Nephron progenitor cell (in vitro differentiated cells): ENCODE measurements around the gene TRIM68.

ENCODE experiments used
- DNase-seq: peaks from one replicate; pipeline ENCODE4 v3.0.0; 2021
- H3K27ac Mint-ChIP-seq: 2 replicates; pipeline ENCODE4 v1.8.0; 2021; ENCODE audit warnings: mild to moderate bottlenecking, moderate library complexity, mixed read lengths
- H3K27me3 Mint-ChIP-seq: 2 replicates; pipeline ENCODE4 v1.8.0; 2021; ENCODE audit warnings: mild to moderate bottlenecking, low read depth, mixed read lengths; ENCODE audit not compliant: poor library complexity
- H3K36me3 Mint-ChIP-seq: 2 replicates; pipeline ENCODE4 v1.8.0; 2021; ENCODE audit warnings: low read depth, mixed read lengths
- H3K4me1 Mint-ChIP-seq: 2 replicates; pipeline ENCODE4 v1.8.0; 2021; ENCODE audit warnings: mixed read lengths
- H3K4me3 Mint-ChIP-seq: 2 replicates; pipeline ENCODE4 v1.8.0; 2021; ENCODE audit warnings: mild to moderate bottlenecking, moderate library complexity, mixed read lengths
- H3K9me3 Mint-ChIP-seq: 2 replicates; pipeline ENCODE4 v1.8.0; 2021; ENCODE audit warnings: mild to moderate bottlenecking, moderate library complexity, mixed read lengths
- CTCF ChIP-seq: fragments of 200-600 bp; sonication (generic); IDR thresholded peaks from 2 replicates; pipeline ENCODE4 v1.5.0; 2021; ENCODE audit warnings: antibody characterized with exemption

TRIM68 gene

DNA sequence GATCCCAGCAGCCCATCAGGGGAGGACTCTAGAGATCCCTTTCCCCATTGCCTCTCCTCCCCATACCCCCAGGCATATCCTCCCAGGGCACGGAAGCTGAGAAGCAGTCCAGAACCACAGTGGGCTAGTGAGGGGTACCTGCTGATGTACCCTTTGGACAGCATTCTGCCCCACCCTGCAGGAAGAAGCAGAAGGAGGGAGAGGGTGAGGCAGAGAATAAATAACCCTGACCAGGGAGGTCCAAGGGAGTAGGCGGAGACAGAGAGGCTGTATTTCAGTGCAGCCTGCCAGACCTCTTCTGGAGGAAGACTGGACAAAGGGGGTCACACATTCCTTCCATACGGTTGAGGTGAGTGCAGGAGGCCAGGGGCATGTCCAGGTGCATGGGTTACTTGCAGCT lies 35.7 kb upstream of the TRIM68 start, which contains the start of gene OR51E1:
TSS of gene OR51E1 (plus strand) at position 301 of the 400 bp plus-strand sequence. CDS start 8,545 bp downstream, outside the sequence.
- Mint-ChIP-seq H3K27me3 (peaks cover 2% of the 10 kb centered on the region), H3K4me3 (peak within 1 kb of the TSS; percentile 43), H3K36me3 (no peaks in the 10 kb centered on the region), H3K4me1 (peaks cover 45% of the 10 kb centered on the region), H3K27ac (peak within 1 kb of the TSS; percentile 57), H3K9me3 (no peaks in the 10 kb centered on the region)
- TF ChIP-seq CTCF, result no peak
- DNase-seq, result no peak

- no peaks in the 10 kb centered on the region for H3K9me3 Mint-ChIP-seq
- no peak overlapping the region for H3K4me3 Mint-ChIP-seq
- H3K4me1 Mint-ChIP-seq, result peaks cover 44% of the 10 kb centered on the region
- H3K36me3 Mint-ChIP-seq, result no peaks in the 10 kb centered on the region
- TF ChIP-seq CTCF, result no peak
- no peak for DNase-seq
- peaks cover 2% of the 10 kb centered on the region for H3K27me3 Mint-ChIP-seq
- H3K27ac Mint-ChIP-seq, result no peak overlapping the region
Observed at GRCh38 chr11:4643076-4643475, 35.0 kb upstream of the TRIM68 start.

DNA sequence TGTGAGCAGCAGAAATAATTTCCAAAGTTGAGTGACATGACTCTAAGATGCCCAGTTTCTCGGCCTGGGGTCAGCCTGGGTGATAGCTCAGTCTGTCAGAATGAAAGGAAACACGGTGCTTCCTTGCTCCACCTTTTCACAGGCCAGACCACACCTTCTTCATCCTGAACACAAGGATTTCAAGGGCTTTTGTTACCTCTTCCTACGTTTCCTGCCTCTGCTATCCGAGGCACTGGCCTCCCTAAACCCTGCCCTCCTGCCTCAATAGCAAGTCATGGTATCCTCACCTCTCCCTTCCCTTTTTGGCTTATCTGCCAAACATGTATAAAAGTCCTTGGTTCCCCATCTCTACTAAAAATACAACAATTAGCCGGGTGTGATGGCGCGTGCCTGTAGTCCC lies 34.0 kb upstream of the TRIM68 start:
- Mint-ChIP-seq H3K9me3 (no peaks in the 10 kb centered on the region), H3K4me1 (peaks cover 41% of the 10 kb centered on the region), H3K27ac (no peak overlapping the region), H3K36me3 (no peaks in the 10 kb centered on the region), H3K27me3 (peaks cover 2% of the 10 kb centered on the region), H3K4me3 (no peak overlapping the region)
- DNase-seq, result no peak
- TF ChIP-seq CTCF, result no peak

DNA sequence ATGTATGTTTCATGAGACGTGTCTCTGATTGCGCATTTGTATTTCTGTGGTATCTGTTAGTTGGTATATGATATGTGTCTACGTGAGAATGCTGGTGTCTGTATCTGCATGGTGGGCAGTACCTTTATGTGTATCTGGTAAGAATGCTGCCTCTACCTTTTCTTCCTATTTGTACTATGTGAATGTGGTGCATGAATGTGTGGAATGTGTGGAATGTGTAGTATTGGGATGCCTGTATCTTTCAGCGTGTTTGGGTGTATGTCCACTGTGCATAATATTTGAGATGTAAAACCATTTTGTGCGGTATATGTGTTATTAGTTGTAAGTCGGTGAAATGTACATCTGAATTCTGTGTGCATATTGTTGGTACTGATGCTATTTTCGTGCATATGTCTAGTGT lies 33.5 kb upstream of the TRIM68 start:
- TF ChIP-seq CTCF, result no peak
- no peak for DNase-seq
- Mint-ChIP-seq H3K4me1 (peaks cover 41% of the 10 kb centered on the region), H3K4me3 (no peak overlapping the region), H3K27ac (no peak overlapping the region), H3K27me3 (peaks cover 2% of the 10 kb centered on the region), H3K9me3 (no peaks in the 10 kb centered on the region), H3K36me3 (no peaks in the 10 kb centered on the region)

DNA sequence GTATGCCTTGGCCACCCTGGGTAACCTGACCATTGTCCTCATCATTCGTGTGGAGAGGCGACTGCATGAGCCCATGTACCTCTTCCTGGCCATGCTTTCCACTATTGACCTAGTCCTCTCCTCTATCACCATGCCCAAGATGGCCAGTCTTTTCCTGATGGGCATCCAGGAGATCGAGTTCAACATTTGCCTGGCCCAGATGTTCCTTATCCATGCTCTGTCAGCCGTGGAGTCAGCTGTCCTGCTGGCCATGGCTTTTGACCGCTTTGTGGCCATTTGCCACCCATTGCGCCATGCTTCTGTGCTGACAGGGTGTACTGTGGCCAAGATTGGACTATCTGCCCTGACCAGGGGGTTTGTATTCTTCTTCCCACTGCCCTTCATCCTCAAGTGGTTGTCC lies 31.9 kb upstream of the TRIM68 start:
- Mint-ChIP-seq H3K4me3 (no peak overlapping the region), H3K4me1 (peaks cover 34% of the 10 kb centered on the region), H3K27ac (no peak overlapping the region), H3K36me3 (no peaks in the 10 kb centered on the region), H3K27me3 (peaks cover 2% of the 10 kb centered on the region), H3K9me3 (no peaks in the 10 kb centered on the region)
- no peak for TF ChIP-seq CTCF
- DNase-seq, result no peak

DNA sequence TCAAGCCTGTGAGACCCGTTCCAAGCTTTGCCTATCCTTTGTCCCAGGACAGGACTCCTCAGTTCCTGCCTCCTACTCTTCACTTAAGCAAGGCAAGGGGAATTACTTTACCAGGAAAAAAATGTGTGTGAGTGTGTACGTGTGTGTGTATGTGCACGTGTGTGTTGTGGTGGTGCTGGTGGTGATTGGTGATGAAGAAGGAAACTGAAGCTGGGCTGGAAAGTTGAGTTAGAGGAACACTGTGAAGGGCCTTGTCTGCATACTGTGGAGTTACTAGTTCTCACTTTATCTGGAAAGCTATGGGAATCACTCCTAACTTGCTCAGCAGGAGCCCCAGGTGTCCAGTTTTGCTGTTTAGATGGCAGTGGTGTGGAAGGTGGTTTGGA lies 29.6 kb upstream of the TRIM68 start:
- no peak overlapping the region for H3K27ac Mint-ChIP-seq
- no peaks in the 10 kb centered on the region for H3K36me3 Mint-ChIP-seq
- no peaks in the 10 kb centered on the region for H3K9me3 Mint-ChIP-seq
- TF ChIP-seq CTCF, result no peak
- H3K27me3 Mint-ChIP-seq, result peaks cover 4% of the 10 kb centered on the region
- peaks cover 12% of the 10 kb centered on the region for H3K4me1 Mint-ChIP-seq
- no peak overlapping the region for H3K4me3 Mint-ChIP-seq
- DNase-seq, result no peak
